Ecto neural progenitor cell (in vitro differentiated cells): ENCODE results near the gene CBX4.

Experiments
- DNase-seq: peaks from one replicate; pipeline ENCODE4 v3.0.0-alpha.2; 2018; ENCODE audit warnings: low spot score

The CBX4 gene

DNA sequence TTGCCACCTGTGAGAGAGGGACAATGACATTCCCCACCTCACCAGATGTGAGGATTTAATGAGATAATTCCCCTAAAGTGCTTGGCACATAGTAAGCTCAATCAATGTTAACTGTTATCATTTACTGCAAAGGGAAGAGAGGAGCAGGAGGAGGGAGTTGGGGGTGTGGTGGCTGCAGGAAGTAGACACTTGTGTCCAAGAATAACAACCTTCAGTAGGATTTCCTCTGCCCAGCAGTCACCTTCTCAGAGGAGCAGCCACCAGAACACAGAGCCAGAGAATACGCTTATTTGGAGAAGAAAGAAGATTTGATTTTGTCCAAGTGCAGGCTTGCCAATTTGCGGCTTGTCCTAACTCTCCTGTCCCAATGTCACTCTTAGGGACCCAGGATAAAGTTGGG is 10.2 kb downstream of the CBX4 start:
- no peak for DNase-seq

DNA sequence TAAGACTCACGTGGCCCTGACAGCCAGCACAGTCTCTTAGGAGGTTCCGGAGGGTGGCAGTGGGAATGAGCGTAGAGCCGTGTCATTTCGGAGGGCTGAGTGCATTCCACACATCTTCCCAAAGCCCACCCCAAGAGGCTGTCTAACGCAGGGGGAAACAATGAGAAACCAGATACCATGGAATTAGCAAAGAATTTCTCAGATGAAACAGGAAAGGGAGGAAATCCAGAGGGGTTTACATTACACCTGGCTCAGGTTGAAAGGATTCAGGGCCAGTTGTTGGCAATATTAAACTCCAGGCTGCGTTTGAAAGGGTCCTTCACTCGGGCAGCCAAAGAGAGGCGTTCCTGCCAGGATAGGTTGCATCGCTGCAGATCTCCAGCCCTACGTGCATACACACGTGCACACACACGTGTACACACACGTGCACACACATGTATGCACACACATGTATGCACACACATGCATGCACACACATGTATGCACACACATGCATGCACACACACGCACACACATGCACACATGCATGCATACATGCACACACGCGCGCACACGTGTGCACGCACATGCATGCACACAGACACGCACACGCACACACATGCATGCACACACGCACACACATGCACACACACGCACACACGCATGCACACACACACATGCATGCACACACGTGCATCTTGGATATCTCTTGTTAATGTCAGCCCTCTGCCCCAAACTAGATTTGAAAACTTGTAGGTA is 12.2 kb downstream of the CBX4 start:
- no peak for DNase-seq

DNA sequence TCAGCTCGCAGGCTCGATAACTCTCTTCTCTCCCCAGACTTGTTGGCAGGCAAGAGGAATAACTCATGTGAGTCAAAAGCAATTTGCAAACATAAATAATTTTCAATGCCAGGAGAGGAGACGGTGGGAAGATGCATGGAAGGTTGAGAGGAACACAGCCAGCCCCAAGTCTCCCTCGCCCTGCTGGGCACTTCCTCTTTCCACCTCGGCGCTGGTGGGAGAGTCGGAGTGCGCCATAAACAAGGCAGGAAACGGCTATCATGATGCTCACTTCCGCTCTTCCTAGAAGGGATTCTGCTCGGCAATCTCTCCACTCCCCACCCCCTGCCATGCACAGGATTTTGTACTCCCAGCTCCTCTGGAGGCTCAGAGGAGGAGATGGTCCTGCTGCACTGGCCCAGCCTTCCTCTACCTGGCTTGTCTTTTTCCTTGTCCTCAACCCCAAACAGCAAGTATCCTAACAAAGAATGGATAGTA is 13.0 kb downstream of the CBX4 start:
- no peak for DNase-seq

DNA sequence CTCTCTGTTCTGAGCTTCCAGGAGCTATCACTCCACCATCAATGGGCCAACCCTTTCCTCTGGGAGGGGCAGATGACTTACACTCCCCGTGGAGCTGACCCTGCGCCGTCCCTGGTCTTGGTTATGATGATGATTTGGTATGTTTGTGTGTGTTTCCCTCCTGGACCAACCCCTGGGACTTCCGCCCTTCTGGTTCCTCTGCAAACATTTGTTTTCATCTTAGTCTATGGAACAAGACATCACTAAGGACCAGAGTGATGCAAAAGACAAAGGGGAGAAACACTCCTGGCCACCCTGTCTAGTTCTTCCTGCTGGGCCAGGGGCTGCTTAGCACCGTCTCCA is 13.7 kb downstream of the CBX4 start:
- DNase-seq, result no peak

DNA sequence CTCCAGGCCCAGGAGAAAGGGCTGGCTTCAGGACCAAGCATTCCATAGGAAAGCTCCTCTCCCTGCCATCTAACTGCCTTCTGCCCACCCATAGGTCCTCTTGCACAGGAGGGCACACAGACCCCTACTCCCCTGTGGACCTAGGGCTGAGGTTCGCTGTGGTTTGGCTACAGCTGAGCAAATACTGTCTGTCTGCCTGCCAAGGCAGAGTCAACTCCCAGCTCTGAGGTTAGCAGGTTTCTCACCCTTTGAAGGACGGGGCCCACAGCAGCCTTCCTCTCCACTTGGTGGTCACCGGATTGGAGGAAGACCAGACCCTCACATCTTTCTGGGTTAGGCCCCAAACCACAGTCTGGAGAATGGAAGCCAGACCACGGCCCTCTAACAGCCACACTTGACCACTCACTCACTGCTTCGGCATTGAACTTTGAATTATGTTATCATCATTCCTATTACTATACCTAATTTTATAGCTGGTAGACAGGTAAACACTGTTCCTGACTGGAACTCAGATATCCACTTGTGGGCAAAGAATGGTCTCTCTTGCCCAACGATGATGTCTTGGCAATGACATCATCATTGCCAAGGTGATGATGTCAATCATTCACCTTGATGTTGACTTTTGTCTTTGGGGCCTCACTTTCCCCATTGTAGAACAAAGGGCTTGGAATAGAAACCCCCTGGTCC is 14.2 kb downstream of the CBX4 start:
- DNase-seq, result no peak

DNA sequence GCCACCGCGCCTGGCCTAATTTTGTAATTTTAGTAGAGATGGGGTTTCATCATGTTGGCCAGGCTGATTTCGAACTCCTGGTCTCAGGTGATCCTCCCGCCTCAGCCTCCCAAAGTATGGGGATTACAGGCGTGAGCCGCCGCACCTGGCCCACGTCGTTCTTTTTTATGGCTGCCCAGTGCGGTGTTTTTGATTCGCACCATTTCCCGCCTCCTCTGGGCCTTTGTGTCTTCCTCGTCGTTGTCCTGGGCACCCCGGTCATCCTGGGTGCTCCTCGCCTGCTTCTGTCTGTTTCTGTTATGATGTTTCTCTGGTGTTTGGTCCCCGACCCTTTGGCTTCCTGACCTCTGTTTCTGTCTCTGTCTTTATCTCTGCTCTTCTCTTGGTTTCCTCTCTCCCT is 15.0 kb downstream of the CBX4 start:
- no peak for DNase-seq

DNA sequence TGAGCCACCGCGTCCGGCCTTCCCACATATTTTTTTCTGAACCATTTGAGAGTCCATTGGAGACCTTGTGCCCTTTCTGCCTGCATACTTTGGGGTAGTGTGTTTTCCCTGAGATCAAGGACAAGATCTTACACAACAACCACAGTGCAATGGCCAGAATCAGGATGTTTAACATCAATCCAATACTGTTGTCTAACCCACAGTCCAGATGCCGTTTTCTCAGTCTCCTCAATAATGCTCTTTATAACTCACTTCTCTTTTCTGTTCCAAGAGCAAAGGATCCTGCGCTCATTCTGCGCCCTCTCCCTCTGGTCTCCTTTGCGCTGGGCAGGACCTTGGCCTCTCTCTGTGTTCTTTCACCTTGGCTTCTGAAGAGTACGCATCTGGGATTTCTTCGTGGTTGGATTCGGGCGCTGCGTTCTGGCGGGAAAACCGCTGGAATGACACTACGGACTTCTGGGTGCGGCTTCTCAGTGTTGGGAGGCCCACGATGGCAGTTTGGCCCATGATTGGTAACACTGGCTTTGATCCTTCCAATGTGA is 16.6 kb downstream of the CBX4 start:
- no peak for DNase-seq

DNA sequence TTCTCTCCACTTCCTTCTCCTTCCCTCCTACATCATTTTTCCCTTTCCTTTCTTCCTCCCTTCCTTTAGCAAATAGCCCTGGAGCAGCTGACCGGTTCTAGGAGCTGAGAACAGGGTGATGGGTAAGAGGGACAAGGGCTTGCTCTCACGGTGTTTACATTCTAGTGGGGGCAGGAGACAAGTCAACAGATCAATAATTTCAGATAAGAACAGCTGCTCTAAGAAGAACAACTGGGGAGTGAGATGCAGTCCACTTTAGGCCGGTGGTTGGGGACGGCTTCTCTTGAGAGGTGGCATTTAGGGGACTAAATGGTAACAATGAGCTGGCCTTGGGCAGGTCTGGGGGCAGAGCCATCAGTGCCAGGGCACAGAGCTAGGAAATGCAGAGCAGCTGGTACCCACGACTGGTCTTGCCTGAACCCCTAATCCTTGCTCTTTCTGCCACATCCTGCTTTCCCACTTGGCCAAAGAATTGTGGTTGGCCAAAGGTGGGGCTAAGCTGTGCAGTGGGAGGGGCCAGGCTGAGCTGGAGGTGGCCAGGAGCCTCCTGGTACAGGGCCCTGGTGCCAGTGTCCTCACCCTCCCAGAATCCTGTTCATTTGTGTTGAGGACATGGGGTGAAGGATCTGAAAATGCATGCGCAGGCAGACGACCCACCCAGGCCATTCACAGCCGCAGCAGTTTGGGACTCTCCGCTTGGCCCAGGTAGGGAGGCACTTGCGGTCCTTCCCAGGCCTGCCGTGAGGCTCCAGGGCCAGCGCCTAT is 17.7 kb downstream of the CBX4 start:
- no peak for DNase-seq

DNA sequence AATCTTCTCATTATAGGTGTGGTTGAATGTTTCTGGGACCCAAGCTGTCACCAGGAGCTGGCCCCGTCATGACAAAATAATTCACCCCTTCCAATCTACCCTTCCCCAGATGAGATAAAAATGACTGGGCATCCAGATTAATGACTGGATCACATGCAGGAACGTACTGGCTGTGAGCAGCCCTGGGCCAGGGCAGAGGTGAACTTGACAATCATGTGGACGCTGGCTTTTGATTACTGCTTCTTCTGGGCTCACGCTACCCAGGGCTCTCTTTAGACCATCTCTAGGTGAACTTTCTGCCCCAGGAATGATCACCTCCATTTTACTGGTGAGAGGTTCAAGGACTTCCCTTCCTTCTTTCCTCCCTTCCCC is 18.3 kb downstream of the CBX4 start:
- DNase-seq, result no peak

DNA sequence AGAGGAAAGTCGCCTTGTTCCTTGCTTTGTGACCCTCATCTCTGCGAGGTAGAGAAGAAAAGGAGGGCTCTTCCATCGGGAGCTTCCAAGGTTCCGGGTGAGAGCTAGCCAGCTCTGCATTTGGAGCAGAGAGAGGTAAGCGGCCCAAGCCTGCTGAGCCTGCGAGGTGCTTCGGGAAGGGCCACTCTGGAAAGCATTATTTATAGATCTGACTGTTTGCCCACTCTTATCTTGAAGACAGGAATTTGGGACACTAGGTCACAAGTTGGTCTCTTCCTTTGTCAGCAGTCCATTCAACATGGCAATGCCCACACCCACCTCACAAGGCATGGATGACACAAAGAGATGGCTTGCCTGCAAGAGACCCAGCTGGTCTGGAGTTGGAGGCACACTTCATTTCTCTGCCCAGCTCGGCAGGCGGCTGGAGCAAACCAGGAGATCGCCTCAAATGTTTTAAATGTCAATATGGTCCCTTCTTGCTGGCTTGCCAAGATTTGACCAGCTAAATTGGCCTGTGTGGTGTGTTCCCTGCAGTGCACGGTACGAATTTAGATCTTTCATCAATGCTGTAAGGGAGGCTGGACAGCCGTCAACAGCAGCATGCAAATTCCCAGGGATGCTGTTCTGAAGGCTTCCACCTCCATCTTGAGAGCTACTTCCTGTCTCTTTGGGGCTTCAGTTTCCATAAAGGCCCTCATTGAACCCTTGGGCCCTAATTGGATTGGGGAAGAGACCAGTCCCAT is 19.5 kb downstream of the CBX4 start:
- DNase-seq, result no peak

DNA sequence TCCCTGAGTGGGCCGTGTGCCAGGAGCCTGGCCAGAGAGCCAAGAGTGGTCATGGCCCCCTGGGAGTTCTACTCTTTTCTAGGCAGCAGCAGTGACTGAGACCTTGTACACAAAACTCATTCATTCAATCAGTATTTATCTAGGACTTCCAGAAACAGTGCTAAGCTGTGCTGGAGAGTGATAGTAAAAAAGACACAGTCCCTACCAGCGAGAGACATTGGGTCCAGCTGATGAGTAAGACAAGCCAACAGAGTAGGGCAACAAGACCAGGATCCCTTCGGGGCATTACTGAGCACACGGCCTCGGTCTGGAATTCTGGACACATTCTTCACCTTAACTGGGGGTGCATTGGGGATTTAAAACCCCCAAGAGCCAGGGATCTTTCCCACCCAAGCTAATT is 20.2 kb downstream of the CBX4 start:
- no peak for DNase-seq

DNA sequence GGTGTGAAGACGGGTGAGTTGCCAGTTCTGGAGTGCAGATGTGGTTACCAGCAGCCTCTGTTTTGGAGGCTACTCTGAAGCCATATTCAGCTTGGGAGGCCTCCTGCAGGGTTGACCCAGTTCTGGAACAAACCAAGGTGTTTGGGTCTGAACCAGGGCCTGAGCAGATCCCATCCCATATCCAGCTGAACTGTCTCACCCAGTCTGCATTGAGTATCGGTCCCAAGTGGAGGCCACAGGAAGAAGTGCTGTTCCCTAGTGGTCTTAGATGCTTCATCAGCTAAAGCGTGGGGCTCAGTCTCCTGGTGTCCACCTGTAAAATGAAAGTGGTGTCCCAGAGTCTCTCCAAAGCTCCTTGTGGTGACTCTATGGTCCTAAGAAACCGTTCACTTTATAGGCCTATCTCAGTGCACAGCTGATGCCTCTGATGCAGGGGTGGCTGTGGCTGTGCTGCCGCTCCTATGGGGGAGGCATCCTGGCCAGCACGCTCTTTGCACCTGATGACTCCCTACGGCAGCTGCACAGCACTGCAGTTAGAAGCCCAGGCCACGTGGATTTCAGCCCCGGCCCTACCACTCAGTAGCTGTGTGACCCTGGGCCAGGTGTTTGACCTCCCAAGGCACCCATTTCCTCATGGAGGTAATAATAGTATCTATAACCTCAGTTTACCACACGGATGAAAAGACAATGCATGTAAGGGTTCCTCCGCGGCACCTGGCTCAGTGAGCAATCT is 21.0 kb downstream of the CBX4 start:
- DNase-seq, result no peak

DNA sequence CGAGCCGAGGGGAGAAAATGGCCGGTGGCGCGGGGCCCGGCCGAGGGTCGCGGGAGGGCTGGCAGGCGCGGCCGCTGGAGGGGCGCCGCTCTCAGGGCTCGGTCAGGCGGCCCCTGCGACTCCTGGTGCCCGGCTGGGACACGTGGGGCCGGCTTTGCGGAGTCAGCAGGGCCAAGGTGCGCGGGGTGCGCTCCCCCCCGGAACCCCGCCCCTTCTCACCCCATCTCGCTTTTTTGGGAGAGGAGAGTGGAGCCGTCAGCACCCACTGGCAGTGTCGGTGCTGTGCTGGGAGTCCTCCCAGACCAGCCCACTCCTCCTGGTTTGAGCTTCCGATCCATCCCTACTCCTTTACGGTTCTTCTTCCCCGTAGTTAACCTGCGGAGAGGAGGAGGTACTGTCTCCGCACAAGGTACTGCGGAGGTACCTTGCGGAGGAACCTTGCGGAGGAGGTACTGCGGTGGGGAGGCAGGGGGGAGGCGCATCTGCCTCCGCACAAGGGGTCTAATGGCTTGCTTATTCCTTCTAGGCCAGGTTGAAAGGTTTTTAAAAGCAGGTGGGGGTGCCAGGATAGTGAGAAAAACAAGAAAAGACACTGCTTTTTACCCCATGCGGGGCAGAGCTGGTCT is 23.3 kb downstream of the CBX4 start:
- peak; percentile 66 for DNase-seq

DNA sequence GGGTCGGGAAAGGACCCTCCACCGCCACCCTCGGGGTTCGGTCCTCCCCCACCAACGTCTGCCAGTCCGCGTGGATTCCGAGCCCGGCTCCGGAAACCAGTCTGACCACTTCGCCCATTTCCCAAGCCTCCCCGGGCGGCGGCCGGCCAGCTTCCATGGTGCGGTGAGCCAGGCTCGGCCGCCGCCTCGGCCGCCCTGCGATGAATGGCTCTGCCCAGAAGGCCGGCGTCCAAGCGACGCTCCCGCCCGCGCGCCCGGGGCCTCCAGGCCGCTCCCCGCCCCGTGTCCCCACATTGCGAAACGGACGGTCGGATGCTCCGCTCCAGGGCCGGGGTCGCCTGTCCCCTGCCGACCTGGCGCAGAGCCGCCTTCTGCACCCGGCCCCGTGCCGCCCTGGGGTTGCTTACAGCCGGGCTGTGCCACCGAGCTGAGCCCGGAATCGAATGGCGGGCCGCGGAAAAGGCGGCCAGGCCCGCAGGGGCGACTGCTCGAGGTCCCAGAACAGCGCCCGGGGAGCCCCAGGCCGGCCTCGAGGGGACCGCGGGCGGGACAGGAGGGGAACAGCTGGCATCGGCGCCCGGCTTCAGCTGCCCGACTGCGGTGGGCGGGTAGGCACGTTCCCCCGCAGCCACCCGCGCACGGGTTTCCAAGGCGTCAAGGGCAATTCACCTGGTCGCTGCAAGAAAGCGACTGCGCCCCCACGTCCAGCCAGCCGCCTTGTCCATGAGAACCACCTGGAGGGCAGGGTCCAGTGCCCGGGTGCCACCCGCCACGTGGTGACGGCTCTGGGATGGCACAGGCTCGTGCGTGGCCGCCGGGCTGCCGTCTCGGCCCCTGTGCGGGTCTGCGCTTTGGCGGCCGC is 24.0 kb downstream of the CBX4 start:
- peak; percentile 78 for DNase-seq

DNA sequence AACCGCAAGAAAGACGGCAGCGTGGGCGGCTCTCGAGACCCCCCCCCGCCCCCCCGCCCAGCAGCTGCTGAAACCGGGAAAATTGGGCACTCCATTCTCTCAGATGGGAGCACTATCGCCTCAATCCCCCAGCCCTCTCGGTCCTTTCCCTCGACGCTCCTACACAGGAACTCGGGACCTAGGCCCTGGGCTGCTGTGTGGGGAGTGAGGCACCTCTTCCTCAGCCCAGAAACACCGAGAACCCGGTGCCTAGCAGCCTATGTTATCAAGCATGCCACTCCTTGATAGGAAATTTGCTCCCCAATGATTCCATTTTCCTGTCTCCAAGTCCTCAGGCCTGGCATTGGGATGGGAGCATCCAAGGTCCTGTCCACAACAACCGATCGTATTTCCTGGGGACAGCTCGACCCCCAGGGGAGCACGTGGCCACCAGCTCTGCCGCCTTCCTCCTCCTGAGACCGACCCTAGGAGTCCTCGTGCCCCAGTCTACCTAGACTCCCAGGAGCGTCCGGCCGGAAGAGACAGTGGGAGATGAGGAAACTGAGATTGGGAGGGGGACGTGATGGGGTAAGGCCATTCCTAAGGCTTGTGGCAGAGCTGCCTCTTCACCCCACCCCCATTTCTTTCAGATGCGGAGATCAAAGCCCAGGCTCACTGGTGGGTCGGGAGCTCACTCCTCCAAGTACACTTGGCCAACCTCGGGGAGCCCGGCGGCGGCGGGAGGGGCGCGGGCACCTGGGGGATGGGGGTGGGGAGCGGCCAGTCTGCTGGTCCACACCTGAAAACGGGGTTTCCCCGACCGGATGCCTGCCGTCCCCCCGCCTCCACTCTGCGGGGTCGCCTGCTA is 24.9 kb downstream of the CBX4 start:
- peak; percentile 54 for DNase-seq

DNA sequence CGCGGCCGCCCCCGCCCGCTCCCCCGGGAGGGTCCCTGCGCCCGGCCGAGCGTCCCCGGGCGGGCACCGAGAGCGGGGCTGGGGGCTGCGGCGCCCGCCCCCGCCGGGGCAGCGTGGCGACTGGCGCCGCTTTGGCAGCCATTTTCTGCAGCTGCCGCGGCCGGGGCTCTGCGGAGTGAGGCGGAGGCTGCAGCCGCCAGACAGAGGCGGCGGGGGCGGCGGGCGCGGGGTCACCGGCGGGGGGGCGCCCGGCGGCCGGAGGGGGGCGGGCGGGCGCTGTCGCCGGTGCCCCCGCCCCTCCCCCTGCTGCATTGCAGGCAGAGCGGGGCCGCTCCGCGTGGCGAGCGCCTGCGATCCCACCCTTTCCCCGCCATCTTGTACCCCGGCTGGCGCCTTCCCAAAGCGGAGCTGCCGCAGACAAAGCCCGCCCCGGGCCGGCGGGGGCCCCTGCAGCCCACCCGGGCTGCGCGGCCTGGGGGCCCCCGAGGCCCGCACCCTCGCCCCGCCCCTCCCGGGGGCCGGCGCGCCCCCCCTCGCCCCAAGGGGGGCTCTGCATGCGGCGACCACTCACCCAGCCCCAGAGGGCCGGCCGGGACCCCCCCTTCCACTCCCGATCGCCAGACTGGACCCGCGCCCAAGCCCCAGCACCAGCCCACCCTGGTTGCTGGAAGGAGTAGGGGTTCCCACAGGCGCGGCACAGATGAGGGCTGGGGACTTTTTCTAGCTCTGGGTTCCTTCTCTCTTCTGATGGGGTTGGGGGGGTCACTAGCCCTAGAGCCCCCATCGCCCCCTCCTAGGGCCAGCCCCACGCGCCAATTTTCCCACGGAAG is 25.7 kb downstream of the CBX4 start:
- DNase-seq, result peak; percentile 81

DNA sequence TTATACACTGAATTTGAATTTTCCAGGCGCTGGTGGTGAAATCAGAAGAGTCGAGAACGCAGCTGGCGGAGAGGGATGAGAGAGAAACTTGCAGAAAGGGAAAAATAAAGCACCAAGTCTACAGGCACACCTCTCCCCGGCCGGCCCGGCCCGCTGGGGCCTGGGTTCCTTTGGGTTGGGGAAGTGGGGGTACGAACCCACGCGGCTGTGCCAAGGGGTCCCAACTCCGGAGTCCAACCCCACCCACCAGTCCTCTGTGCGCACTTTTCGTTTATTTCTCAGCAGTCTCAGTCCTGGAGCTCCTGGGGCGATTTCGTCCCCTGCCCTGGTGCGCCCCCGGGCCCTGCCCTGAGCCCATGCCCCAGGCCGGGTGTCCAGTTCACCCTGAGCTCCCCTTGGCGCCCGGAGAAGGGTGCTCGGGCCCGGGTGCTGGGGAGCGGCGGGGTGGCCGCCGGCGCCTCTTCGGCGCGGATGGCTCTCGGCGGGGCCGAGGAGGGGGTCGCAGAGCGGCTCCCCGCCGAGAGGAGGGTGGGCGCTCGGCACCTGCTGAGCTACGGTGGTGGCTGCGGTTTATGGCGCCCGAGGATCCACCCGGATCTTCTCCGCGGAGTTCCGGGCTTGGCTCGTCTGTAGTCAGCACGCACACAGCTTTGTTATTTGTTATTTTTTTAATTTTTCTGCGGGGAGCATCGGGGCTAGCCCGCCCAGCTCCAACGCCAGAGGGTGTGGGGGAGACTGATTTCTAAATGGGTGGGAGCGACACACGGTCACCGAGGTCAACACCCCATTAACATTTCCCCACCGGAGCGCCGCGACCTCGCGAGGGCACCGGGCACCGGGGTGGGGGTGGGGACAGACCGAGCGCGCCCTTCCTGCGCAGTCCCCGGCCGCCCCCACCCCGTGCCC is 26.6 kb downstream of the CBX4 start:
- DNase-seq, result peak; percentile 75
